ENCODE measurements around the gene ATOH8. TPM values are rescaled to one million over a fixed set of nuclear protein-coding genes. Genes with fewer than 3 reads are reported as not detected.

ATOH8 gene
- polyA plus RNA-seq, 2 of the 4 experiments (the other 2 are of a cell fraction): 1.8 to 20.0 TPM

GRCh38 chr2:85744741-85745601, 8.8 kb upstream of the ATOH8 start:
- H3K4me1 ChIP-seq: peaks cover 58% of the 10 kb centered on the region
- 76% methylated on average over 10 of the region's 10 CpGs for WGBS (ENCODE audit: missing lambda C conversion rate)

More at GRCh38 chr2:85744741-85745601, 8.8 kb upstream of the ATOH8 start:
- peak overlapping the region; percentile 93 to 97 for H3K27ac ChIP-seq
- DNase-seq (ENCODE audit: low read depth in 1 of 2, low spot score in 1 of 2) (no peak), FAIRE-seq (no peak), ATAC-seq (no peak)
- ChIA-PET POLR2A (no interaction called here), CTCF (interaction anchor here (0.6 to 63.0 kb wide), 15 partner anchors 8 to 335 kb away, joined by 3 to 1675 read pairs (median 7); partner anchors contain the start of gene ST3GAL5)
- peaks cover 5% of the 10 kb centered on the region for H3K9me3 ChIP-seq
- TF ChIP-seq RFX5 (IDR thresholded peaks at IDR 0.05) (no peak), E2F6 (IDR thresholded peaks at IDR 0.05; ENCODE audit: borderline replicate concordance, low read depth) (no peak), GATA3 (IDR thresholded peaks at IDR 0.05; ENCODE audit: borderline replicate concordance) (no peak), MAFK (IDR thresholded peaks at IDR 0.05; ENCODE audit: partially characterized antibody) (no peak), HOXA7 (CRISPR knock-in tag; IDR thresholded peaks at IDR 0.05) (no peak), PHF8 (IDR thresholded peaks at IDR 0.05; ENCODE audit: borderline replicate concordance, low read depth) (no peak), USF2 (IDR thresholded peaks at IDR 0.05) (no peak), BCL3 (IDR thresholded peaks at IDR 0.05) (no peak), RCOR1 (IDR thresholded peaks at IDR 0.05; ENCODE audit: low read depth, low read length) (no peak), RAD21 (conservative IDR thresholded peaks at IDR 0.05 in 1 of 2, IDR thresholded peaks at IDR 0.05 in 1 of 2) (no peak), JUN (IDR thresholded peaks at IDR 0.05) (no peak), TP53 (CRISPR knock-in tag; IDR thresholded peaks at IDR 0.05) (no peak), EHF (CRISPR knock-in tag; IDR thresholded peaks at IDR 0.05) (no peak), NPAS2 (CRISPR knock-in tag; IDR thresholded peaks at IDR 0.05; ENCODE audit: borderline replicate concordance) (no peak), REST (IDR thresholded peaks at IDR 0.05) (no peak), ATOH8 (CRISPR knock-in tag; IDR thresholded peaks at IDR 0.05; ENCODE audit: low read depth) (no peak), TFCP2L1 (CRISPR knock-in tag; IDR thresholded peaks at IDR 0.05) (no peak)
- no peak overlapping the region for H3K4me2 ChIP-seq
- no peak overlapping the region for H3K4me3 ChIP-seq

Data from A549 (cell line).